Ascending aorta (tissue), 2 donors: ENCODE measurements around the gene GPR39. TPM values are rescaled to one million over a fixed set of nuclear protein-coding genes. Genes with fewer than 3 reads are reported as not detected.

Experiments
- DNase-seq, 2 donors: peaks; one replicate each; pipeline ENCODE4 v3.0.0-alpha.2; 2019; ENCODE audit warnings: low spot score in 2 of 2
- H3K27ac ChIP-seq, 2 donors: fragments of 200-600 bp; sonication (generic); one replicate each; pipeline ENCODE4 v1.5.1; 2016 to 2017; ENCODE audit warnings: mild to moderate bottlenecking in 1 of 2
- H3K27me3 ChIP-seq: fragments of 200-600 bp; sonication (generic); one replicate; pipeline ENCODE4 v1.5.1; 2017
- H3K36me3 ChIP-seq, 2 donors: fragments of 200-600 bp; sonication (generic); one replicate each; pipeline ENCODE4 v1.5.1; 2016
- H3K4me1 ChIP-seq, 2 donors: fragments of 200-600 bp; sonication (generic); one replicate each; pipeline ENCODE4 v1.5.1; 2016 to 2017; ENCODE audit warnings: mild to moderate bottlenecking in 1 of 2
- H3K4me3 ChIP-seq, 2 donors: fragments of 200-600 bp; sonication (generic); one replicate each; pipeline ENCODE4 v1.5.1; 2016 to 2017; ENCODE audit warnings: mild to moderate bottlenecking in 1 of 2
- H3K9me3 ChIP-seq, 2 donors: fragments of 200-600 bp; sonication (generic); one replicate each; pipeline ENCODE4 v1.5.1; 2016
- CTCF ChIP-seq, 3 experiments: fragments of 200-600 bp in 2 of 3; fragments of 450-650 bp in 1 of 3; sonication (generic) in 2 of 3; IDR thresholded peaks; one replicate each; pipeline ENCODE4 v1.5.1; 2016 to 2019; ENCODE audit warnings: antibody characterized with exemption in 3 of 3, mild to moderate bottlenecking in 1 of 3, moderate library complexity in 1 of 3
- intact Hi-C: fragments of 100-400 bp; cut with DNase I; formaldehyde crosslinking; loops from one replicate; pipeline ENCODE4 v1.15.1; 2023
- total RNA-seq: library from RNA; depleted of rRNA; stranded (reverse); fragments of >200 nt; gene quantifications from one replicate; pipeline ENCODE4 v1.1.0, GENCODE V29; 2016

The GPR39 gene
- total RNA-seq, 1 donor from 2014 or later, result 0.64 TPM

GRCh38 chr2:132419941-132420340 lies 3.3 kb downstream of the GPR39 start:
- Histone ChIP-seq H3K27ac (no peak overlapping the region), H3K27me3 (no peaks in the 10 kb centered on the region), H3K36me3 (no peaks in the 10 kb centered on the region), H3K4me1 (no peaks in the 10 kb centered on the region), H3K4me3 (no peak overlapping the region), H3K9me3 (no peaks in the 10 kb centered on the region)
- no peak for DNase-seq
- TF ChIP-seq CTCF (IDR thresholded peaks at IDR 0.05), result no peak
- intact Hi-C loops, result no loop called here

DNA sequence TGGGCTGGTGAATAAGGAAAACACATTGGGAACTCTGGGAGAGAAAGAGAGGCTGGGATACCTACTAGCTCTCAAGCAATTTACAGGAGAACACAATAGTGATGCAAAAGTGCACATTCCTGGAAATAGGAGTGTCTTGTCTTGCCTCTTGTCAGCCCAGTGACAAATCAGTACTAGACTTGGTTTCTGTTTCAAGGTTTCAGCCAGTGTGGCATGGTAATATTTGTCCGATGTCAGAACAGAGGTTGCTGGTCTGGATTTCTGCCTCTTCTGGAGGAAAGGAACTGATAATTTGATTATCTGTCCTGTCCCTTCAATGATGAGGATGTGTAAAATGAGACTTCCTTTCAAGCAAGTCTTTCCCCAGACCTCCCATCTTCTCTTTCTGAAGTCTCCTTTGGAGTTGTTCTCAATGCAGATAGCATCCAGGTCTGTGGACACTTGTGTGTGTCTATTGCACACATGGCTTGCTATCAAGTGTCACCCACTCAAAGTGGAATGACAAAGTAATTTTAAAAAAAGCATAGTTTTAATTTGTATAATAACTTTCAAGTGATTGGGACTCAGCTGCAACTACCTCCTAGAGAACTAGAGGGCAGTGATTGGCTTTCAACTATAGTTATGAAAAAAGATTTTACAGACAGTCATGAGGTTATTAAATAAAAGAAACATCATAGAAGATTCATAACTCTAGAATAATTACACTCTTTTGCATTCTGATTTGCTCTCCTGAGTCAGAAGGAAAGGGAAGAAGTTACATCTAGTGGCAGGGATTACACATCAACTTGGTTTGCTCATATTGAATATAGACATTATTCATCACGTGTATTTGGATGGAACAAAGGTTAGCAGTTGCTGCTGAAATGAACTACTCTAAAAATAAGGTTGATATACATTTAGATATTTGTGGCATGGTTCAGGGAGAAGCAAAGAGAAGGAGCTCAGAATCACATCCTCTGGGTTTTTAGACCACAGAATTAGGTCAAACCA lies 4.5 kb downstream of the GPR39 start:
- no peak for DNase-seq

DNA sequence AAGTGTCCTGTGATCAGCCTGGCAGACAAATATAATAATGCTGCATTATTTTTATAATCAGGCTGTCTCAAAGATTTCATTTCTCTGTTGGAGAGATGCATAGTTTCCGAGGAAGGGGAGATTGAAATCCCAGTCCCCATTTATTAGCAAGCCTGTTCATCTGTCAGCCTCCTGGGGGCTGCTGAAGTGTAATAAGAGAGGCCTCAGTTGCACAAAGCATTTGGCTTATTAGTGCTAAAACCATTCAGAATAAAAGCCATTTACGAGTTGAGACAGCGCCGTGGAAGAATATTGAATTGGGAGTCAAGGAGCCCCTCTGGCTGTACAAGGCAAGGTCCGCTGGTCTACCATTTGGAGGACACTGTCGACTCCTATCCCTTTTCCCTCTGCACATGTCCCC lies 6.1 kb downstream of the GPR39 start:
- no peak overlapping the region for H3K27ac ChIP-seq
- DNase-seq, result no peak
- no peaks in the 10 kb centered on the region for H3K27me3 ChIP-seq
- no peak for TF ChIP-seq CTCF (IDR thresholded peaks at IDR 0.05)
- H3K4me1 ChIP-seq, result no peaks in the 10 kb centered on the region
- H3K36me3 ChIP-seq, result no peaks in the 10 kb centered on the region
- intact Hi-C loops, result no loop called here
- no peaks in the 10 kb centered on the region for H3K9me3 ChIP-seq
- no peak overlapping the region for H3K4me3 ChIP-seq

More for the DNA sequence above, 4.5 kb downstream of the GPR39 start:
- intact Hi-C loops, result no loop called here
- no peaks in the 10 kb centered on the region for H3K36me3 ChIP-seq
- no peaks in the 10 kb centered on the region for H3K9me3 ChIP-seq
- H3K4me1 ChIP-seq, result no peaks in the 10 kb centered on the region
- no peak for TF ChIP-seq CTCF (IDR thresholded peaks at IDR 0.05)
- no peak overlapping the region for H3K27ac ChIP-seq
- H3K27me3 ChIP-seq, result no peaks in the 10 kb centered on the region
- H3K4me3 ChIP-seq, result no peak overlapping the region

DNA sequence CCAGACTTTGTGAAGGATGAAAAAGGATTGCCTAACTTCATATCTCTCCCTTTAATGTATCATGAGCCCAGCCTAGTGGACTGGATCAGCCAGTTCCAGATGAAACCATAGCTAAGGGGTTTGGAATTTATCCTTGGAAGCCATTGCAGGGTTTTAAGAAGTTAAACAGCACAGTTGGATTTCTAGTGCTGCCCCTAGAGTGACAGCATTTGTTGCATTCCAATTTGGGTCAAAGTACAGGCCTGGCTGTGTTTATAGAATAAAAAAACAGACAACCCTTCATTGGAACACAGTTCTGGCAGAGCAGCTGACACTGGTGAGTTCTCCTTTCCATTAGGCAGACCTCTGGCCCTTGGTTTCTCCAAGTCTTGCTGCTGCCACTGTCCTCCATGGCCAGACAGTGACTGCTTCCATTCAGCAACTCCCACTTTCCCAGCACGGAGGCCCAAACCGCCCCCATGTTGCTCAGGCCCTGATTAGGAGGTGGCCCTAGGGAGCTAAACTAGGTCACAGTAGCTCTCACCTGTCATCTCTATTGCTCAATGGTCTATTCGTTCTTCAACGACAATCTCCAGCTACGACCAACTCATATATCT lies 8.0 kb downstream of the GPR39 start:
- no peaks in the 10 kb centered on the region for H3K27me3 ChIP-seq
- H3K36me3 ChIP-seq, result no peaks in the 10 kb centered on the region
- H3K4me1 ChIP-seq, result no peaks in the 10 kb centered on the region
- no peaks in the 10 kb centered on the region for H3K9me3 ChIP-seq
- no peak overlapping the region for H3K4me3 ChIP-seq
- intact Hi-C loops, result no loop called here
- no peak overlapping the region for H3K27ac ChIP-seq
- DNase-seq, result no peak
- no peak for TF ChIP-seq CTCF (IDR thresholded peaks at IDR 0.05)

GRCh38 chr2:132426033-132426432 lies 9.4 kb downstream of the GPR39 start:
- Histone ChIP-seq H3K4me3 (no peak overlapping the region), H3K4me1 (no peaks in the 10 kb centered on the region), H3K27ac (no peak overlapping the region), H3K27me3 (no peaks in the 10 kb centered on the region), H3K36me3 (no peaks in the 10 kb centered on the region), H3K9me3 (no peaks in the 10 kb centered on the region)
- intact Hi-C loops, result no loop called here
- no peak for TF ChIP-seq CTCF (IDR thresholded peaks at IDR 0.05)
- DNase-seq, result no peak
